Measurements from ENCODE around the gene ZNF576. TPM values are rescaled to one million over a fixed set of nuclear protein-coding genes. Genes with fewer than 3 reads are reported as not detected.
A peak's percentile ranks its signal among the peaks of the same experiment; 100 is the strongest.

The ZNF576 gene
- total and polyA plus RNA-seq, 3 experiments from 2014 or later: 9.3 to 20.9 (median 19.5) TPM

- H3K4me3 Mint-ChIP-seq: peak overlapping the region in 4 of 7 donors; percentile 0 to 12 (median 4)
- ChIA-PET POLR2A (interaction anchor here (2.0 kb wide), 1 partner anchor 31 kb away, joined by 8 read pairs; the partner anchor contains the start of genes IRGQ and ZNF576), CTCF (interaction anchor here (0.9 to 5.8 kb wide), 3 partner anchors 9 to 31 kb away, joined by 3 to 34 read pairs (median 4); partner anchors contain the start of genes IRGQ and ZNF576)
- peaks cover 47 to 64% (median 61%) of the 10 kb centered on the region in 3 donors for H3K4me1 Mint-ChIP-seq
- peaks cover 0 to 3% of the 10 kb centered on the region in 2 donors for H3K27me3 Mint-ChIP-seq
- Histone ChIP-seq H3K36me3 (ENCODE audit: insufficient read depth, low read length) (no peaks in the 10 kb centered on the region), H3K27ac (ENCODE audit: low read depth, low read length) (no peak overlapping the region), H3K4me3 (ENCODE audit: low read length) (no peak overlapping the region), H3K4me1 (ENCODE audit: insufficient read depth, low read length) (peaks cover 47% of the 10 kb centered on the region), H3K27me3 (ENCODE audit: insufficient read depth, low read length, poor library complexity, severe bottlenecking) (no peaks in the 10 kb centered on the region), H3K9me3 (ENCODE audit: low read length) (no peaks in the 10 kb centered on the region)
- peak overlapping the region; percentile 89 to 98 (median 94) for H3K27ac Mint-ChIP-seq
- H3K36me3 Mint-ChIP-seq: peaks cover 0 to 17% (median 7%) of the 10 kb centered on the region in 3 donors
- H3K9me3 Mint-ChIP-seq: no peaks in the 10 kb centered on the region
- no peak for DNase-seq
These were observed 32.5 kb upstream of the ZNF576 start for GRCh38 chr19:43563816-43564457.

DNA sequence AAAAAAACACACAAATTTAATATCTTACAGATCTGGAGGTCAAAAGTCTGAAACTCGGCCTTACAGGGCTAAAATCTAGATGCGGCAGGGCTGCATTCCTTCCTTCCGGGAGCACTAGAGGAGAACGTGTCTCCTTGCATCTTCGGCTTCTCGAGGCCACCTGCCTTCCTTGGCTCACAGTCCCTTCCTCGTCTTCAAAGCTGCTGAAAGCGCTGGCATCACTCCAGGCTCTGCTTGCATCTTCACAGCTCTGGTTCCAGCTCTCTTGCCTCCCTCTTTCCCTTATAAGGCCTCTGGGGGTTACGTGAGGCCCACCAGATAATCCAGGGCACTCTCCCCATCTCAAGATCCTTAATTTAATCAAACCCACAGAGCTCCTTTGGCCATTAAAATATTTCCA is 31.6 kb upstream of the ZNF576 start:
- H3K27me3 ChIP-seq (ENCODE audit: insufficient read depth, low read length, poor library complexity, severe bottlenecking): no peaks in the 10 kb centered on the region
- Mint-ChIP-seq H3K36me3 (peaks cover 0 to 15% (median 7%) of the 10 kb centered on the region in 3 donors), H3K9me3 (no peaks in the 10 kb centered on the region), H3K27me3 (peaks cover 0 to 3% of the 10 kb centered on the region in 2 donors), H3K27ac (peak overlapping the region in 6 of 8 donors; percentile 44 to 98 (median 70)), H3K4me1 (peaks cover 48 to 64% (median 60%) of the 10 kb centered on the region in 3 donors), H3K4me3 (no peak overlapping the region)
- H3K4me3 ChIP-seq (ENCODE audit: low read length): no peak overlapping the region
- H3K27ac ChIP-seq (ENCODE audit: low read depth, low read length): no peak overlapping the region
- H3K36me3 ChIP-seq (ENCODE audit: insufficient read depth, low read length): no peaks in the 10 kb centered on the region
- ChIA-PET POLR2A (no interaction called here), CTCF (interaction anchor here (1.6 to 2.2 kb wide), 2 partner anchors 9 to 30 kb away, joined by 8 to 12 read pairs; no protein-coding TSS in a partner anchor)
- no peak for DNase-seq
- H3K4me1 ChIP-seq (ENCODE audit: insufficient read depth, low read length): peaks cover 47% of the 10 kb centered on the region
- no peaks in the 10 kb centered on the region for H3K9me3 ChIP-seq (ENCODE audit: low read length)

GRCh38 chr19:43569657-43570056 is 26.7 kb upstream of the ZNF576 start:
- Mint-ChIP-seq H3K9me3 (no peaks in the 10 kb centered on the region), H3K27me3 (no peaks in the 10 kb centered on the region), H3K36me3 (peaks cover 0 to 25% (median 12%) of the 10 kb centered on the region in 3 donors), H3K27ac (peak overlapping the region; percentile 3 to 84 (median 70)), H3K4me1 (peaks cover 30 to 62% (median 53%) of the 10 kb centered on the region in 3 donors), H3K4me3 (peak overlapping the region in 1 of 7 donors; percentile 64)
- no peak overlapping the region for H3K4me3 ChIP-seq (ENCODE audit: low read length)
- no peak for DNase-seq
- peaks cover 9% of the 10 kb centered on the region for H3K4me1 ChIP-seq (ENCODE audit: insufficient read depth, low read length)
- H3K36me3 ChIP-seq (ENCODE audit: insufficient read depth, low read length): peaks cover 11% of the 10 kb centered on the region
- ChIA-PET CTCF (interaction anchor here (4.0 kb wide), 1 partner anchor 15 kb away, joined by 22 read pairs; no protein-coding TSS in a partner anchor), POLR2A (no interaction called here)
- no peaks in the 10 kb centered on the region for H3K9me3 ChIP-seq (ENCODE audit: low read length)
- H3K27me3 ChIP-seq (ENCODE audit: insufficient read depth, low read length, poor library complexity, severe bottlenecking): no peaks in the 10 kb centered on the region
- H3K27ac ChIP-seq (ENCODE audit: low read depth, low read length): no peak overlapping the region

- POLR2A ChIA-PET: no interaction called here
- H3K4me1 ChIP-seq (ENCODE audit: insufficient read depth, low read length): peaks cover 8% of the 10 kb centered on the region
- H3K36me3 Mint-ChIP-seq: peaks cover 3 to 28% (median 8%) of the 10 kb centered on the region in 3 donors
- no peak overlapping the region for H3K27ac ChIP-seq (ENCODE audit: low read depth, low read length)
- H3K4me3 Mint-ChIP-seq: peak overlapping the region in 1 of 7 donors; percentile 64
- H3K27ac Mint-ChIP-seq: peak overlapping the region; percentile 11 to 84 (median 70)
- no peak for DNase-seq
- CTCF ChIA-PET: interaction anchor here (2.4 to 4.0 kb wide), 2 partner anchors 15 to 24 kb away, joined by 15 to 22 read pairs; no protein-coding TSS in a partner anchor
- H3K36me3 ChIP-seq (ENCODE audit: insufficient read depth, low read length): peaks cover 11% of the 10 kb centered on the region
- no peaks in the 10 kb centered on the region for H3K27me3 ChIP-seq (ENCODE audit: insufficient read depth, low read length, poor library complexity, severe bottlenecking)
- no peak overlapping the region for H3K4me3 ChIP-seq (ENCODE audit: low read length)
- no peaks in the 10 kb centered on the region for H3K9me3 Mint-ChIP-seq
- H3K9me3 ChIP-seq (ENCODE audit: low read length): no peaks in the 10 kb centered on the region
- H3K27me3 Mint-ChIP-seq: no peaks in the 10 kb centered on the region
- H3K4me1 Mint-ChIP-seq: peaks cover 31 to 62% (median 53%) of the 10 kb centered on the region in 3 donors
These were observed 26.1 kb upstream of the ZNF576 start for GRCh38 chr19:43570174-43570791.

GRCh38 chr19:43572171-43572588 is 24.2 kb upstream of the ZNF576 start:
- Mint-ChIP-seq H3K4me1 (peaks cover 32 to 72% (median 59%) of the 10 kb centered on the region in 3 donors), H3K27me3 (no peaks in the 10 kb centered on the region), H3K36me3 (peaks cover 3 to 30% (median 8%) of the 10 kb centered on the region in 3 donors), H3K4me3 (peak overlapping the region in 2 of 7 donors; percentile 23 to 26), H3K27ac (peak overlapping the region; percentile 21 to 88 (median 60)), H3K9me3 (no peaks in the 10 kb centered on the region)
- no peak overlapping the region for H3K27ac ChIP-seq (ENCODE audit: low read depth, low read length)
- no peak overlapping the region for H3K4me3 ChIP-seq (ENCODE audit: low read length)
- peaks cover 14% of the 10 kb centered on the region for H3K4me1 ChIP-seq (ENCODE audit: insufficient read depth, low read length)
- DNase-seq: no peak
- ChIA-PET POLR2A (interaction anchor here (0.6 kb wide), 1 partner anchor 36 kb away, joined by 7 read pairs; no protein-coding TSS in a partner anchor), CTCF (interaction anchor here (2.4 to 4.0 kb wide), 2 partner anchors 17 to 22 kb away, joined by 15 to 22 read pairs; no protein-coding TSS in a partner anchor)
- H3K9me3 ChIP-seq (ENCODE audit: low read length): no peaks in the 10 kb centered on the region
- no peaks in the 10 kb centered on the region for H3K27me3 ChIP-seq (ENCODE audit: insufficient read depth, low read length, poor library complexity, severe bottlenecking)
- peaks cover 11% of the 10 kb centered on the region for H3K36me3 ChIP-seq (ENCODE audit: insufficient read depth, low read length)

GRCh38 chr19:43574424-43575155 is 21.8 kb upstream of the ZNF576 start:
- peak overlapping the region; percentile 95 to 99 (median 96) for H3K4me3 Mint-ChIP-seq
- Histone ChIP-seq H3K36me3 (ENCODE audit: insufficient read depth, low read length) (peaks cover 11% of the 10 kb centered on the region), H3K27ac (ENCODE audit: low read depth, low read length) (peak overlapping the region; percentile 96), H3K9me3 (ENCODE audit: low read length) (no peaks in the 10 kb centered on the region), H3K27me3 (ENCODE audit: insufficient read depth, low read length, poor library complexity, severe bottlenecking) (no peaks in the 10 kb centered on the region), H3K4me1 (ENCODE audit: insufficient read depth, low read length) (peaks cover 14% of the 10 kb centered on the region), H3K4me3 (ENCODE audit: low read length) (peak overlapping the region; percentile 94)
- peaks cover 37 to 79% (median 57%) of the 10 kb centered on the region in 3 donors for H3K4me1 Mint-ChIP-seq
- DNase-seq: no peak
- H3K36me3 Mint-ChIP-seq: peaks cover 3 to 28% (median 8%) of the 10 kb centered on the region in 3 donors
- POLR2A ChIA-PET: interaction anchor here (0.6 to 2.3 kb wide), 3 partner anchors 12 to 217 kb away, joined by 3 to 19 read pairs (median 6); partner anchors contain the start of genes IRGQ and ZNF576
- no peaks in the 10 kb centered on the region for H3K27me3 Mint-ChIP-seq
- H3K9me3 Mint-ChIP-seq: no peaks in the 10 kb centered on the region
- CTCF ChIA-PET: interaction anchor here (0.7 to 2.5 kb wide), 4 partner anchors 19 to 128 kb away, joined by 3 to 17 read pairs (median 9); no protein-coding TSS in a partner anchor
- H3K27ac Mint-ChIP-seq: peak overlapping the region; percentile 98 to 100 (median 98)

GRCh38 chr19:43575156-43575950 is 21.0 kb upstream of the ZNF576 start, which contains the start of the genes PINLYP and XRCC1:
TSS of gene PINLYP (plus strand) at chr19:43575801. CDS start at chr19:43577192, 1,391 bp downstream.
TSS of gene XRCC1 (minus strand) at chr19:43575527. CDS start at chr19:43575458, 69 bp downstream.
- H3K36me3 ChIP-seq (ENCODE audit: insufficient read depth, low read length): peaks cover 11% of the 10 kb centered on the region
- no peaks in the 10 kb centered on the region for H3K27me3 Mint-ChIP-seq
- POLR2A ChIA-PET: interaction anchor here (0.6 to 2.3 kb wide), 3 partner anchors 13 to 216 kb away, joined by 3 to 19 read pairs (median 6); partner anchors contain the start of genes IRGQ and ZNF576

More at GRCh38 chr19:43575156-43575950, 21.0 kb upstream of the ZNF576 start, which contains the start of the genes PINLYP and XRCC1:
- peak within 1 kb of the TSS; percentile 98 to 100 (median 98) for H3K27ac Mint-ChIP-seq
- Histone ChIP-seq H3K4me3 (ENCODE audit: low read length) (peak within 1 kb of the TSS; percentile 94), H3K27ac (ENCODE audit: low read depth, low read length) (peak within 1 kb of the TSS; percentile 96), H3K9me3 (ENCODE audit: low read length) (no peaks in the 10 kb centered on the region), H3K27me3 (ENCODE audit: insufficient read depth, low read length, poor library complexity, severe bottlenecking) (no peaks in the 10 kb centered on the region), H3K4me1 (ENCODE audit: insufficient read depth, low read length) (peaks cover 20% of the 10 kb centered on the region)
- peak; percentile 95 to 99 (median 96) for DNase-seq
- H3K4me1 Mint-ChIP-seq: peaks cover 37 to 79% (median 56%) of the 10 kb centered on the region in 3 donors
- peaks cover 3 to 24% (median 6%) of the 10 kb centered on the region in 3 donors for H3K36me3 Mint-ChIP-seq
- CTCF ChIA-PET: interaction anchor here (0.7 to 2.5 kb wide), 4 partner anchors 19 to 128 kb away, joined by 3 to 17 read pairs (median 9); no protein-coding TSS in a partner anchor
- peak within 1 kb of the TSS; percentile 95 to 99 (median 96) for H3K4me3 Mint-ChIP-seq
- no peaks in the 10 kb centered on the region for H3K9me3 Mint-ChIP-seq

Data from CD8-positive, alpha-beta memory T cell (primary cell).